Measurements from ENCODE around the gene SPC25.

Gene SPC25

GRCh38 chr2:168831662-168832061 lies 58.6 kb downstream of the SPC25 start:
- DNase-seq = no peak

- DNase-seq = no peak
Measured at GRCh38 chr2:168830958-168831357, 59.3 kb downstream of the SPC25 start.

DNA sequence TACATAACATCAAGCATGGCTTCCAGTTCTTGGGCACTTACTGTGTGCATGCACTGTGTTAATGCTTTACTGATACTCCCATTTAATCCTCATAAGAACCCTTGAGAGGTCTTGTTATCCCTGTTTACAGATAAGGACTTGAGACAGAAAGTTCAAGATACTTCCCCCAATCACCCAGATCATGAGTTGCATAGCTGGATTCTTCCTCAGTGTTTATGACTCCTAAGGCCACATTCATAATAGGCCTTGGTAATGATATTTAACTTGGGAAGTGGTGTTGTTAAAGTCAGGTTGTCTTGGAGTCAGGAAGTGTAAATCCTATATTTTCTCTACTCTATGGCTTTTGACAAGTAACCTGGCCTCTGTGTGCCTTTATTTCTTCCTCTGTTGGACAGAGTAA lies 65.1 kb downstream of the SPC25 start:
- DNase-seq = no peak

- DNase-seq = no peak
Measured at GRCh38 chr2:168821992-168822391, 68.2 kb downstream of the SPC25 start.

DNA sequence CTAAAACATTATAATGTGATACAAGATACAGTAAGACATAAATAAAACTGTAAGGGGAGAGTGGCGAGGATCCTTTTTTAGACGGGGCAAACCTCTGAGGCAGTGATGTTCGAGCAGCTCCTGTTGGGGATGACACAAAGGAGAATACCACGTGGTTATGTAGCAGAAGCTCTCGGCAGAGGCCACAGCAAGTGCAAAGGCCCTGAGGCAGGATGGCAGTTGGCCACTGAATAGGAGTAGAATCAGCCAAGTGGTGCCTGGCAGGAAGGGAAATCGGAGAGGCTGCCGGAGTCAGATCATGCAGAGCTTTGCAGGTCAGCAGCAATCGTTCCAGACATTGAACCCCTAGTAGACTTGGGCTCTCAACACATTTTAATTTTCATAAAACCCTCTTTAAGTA lies 68.7 kb downstream of the SPC25 start:
- no peak for DNase-seq

Data from NCI-H1930 (cell line).